ENCODE data around the gene GPR108.

GRCh38 chr19:6692027-6692426 is 45.4 kb downstream of the GPR108 start:
- TF ChIP-seq GATA2 (IDR thresholded peaks at IDR 0.05; ENCODE audit: low read depth, low read length) (no peak), GATA3 (IDR thresholded peaks at IDR 0.05; ENCODE audit: low read depth, low read length) (no peak)

Measured in SH-SY5Y (cell line).